HEK293T (cell line): ENCODE measurements around the gene KLC1.

ENCODE experiments used
- CTCF ChIA-PET: fragments of 350-600 bp; formaldehyde crosslinking; extraction: SDS; loops from one replicate; lab custom pipeline; 2021; ENCODE audit warnings: antibody characterized with exemption, inconsistent platforms; lab: Yijun Ruan, JAX
- POLR2A ChIA-PET: fragments of 350-600 bp; formaldehyde crosslinking; extraction: SDS; loops from one replicate; lab custom pipeline; 2020; ENCODE audit warnings: antibody characterized with exemption, inconsistent platforms; lab: Yijun Ruan, JAX
- DNase-seq: peaks from one replicate; pipeline ENCODE4 v3.0.0; 2012; ENCODE audit warnings: mixed read lengths; ENCODE audit errors: extremely low spot score
- ARNT ChIP-seq: fragments of 450-650 bp; IDR thresholded peaks from 2 replicates; pipeline ENCODE4 v1.6.1; 2017; ENCODE audit warnings: mild to moderate bottlenecking
- BHLHE40 ChIP-seq: fragments of 450-650 bp; IDR thresholded peaks from 2 replicates; pipeline ENCODE4 v1.6.1; 2016; ENCODE audit warnings: mild to moderate bottlenecking, moderate library complexity, borderline replicate concordance
- CTBP1 ChIP-seq: fragments of 450-650 bp; IDR thresholded peaks from 2 replicates; pipeline ENCODE4 v1.6.1; 2016; ENCODE audit warnings: borderline replicate concordance
- ELF4 ChIP-seq: fragments of 450-650 bp; IDR thresholded peaks from 2 replicates; pipeline ENCODE4 v1.6.1; 2017; ENCODE audit warnings: antibody characterized with exemption
- FOXA1 ChIP-seq: fragments of 450-650 bp; IDR thresholded peaks from 2 replicates; pipeline ENCODE4 v1.6.1; 2016; ENCODE audit warnings: mild to moderate bottlenecking
- FOXK2 ChIP-seq: fragments of 450-650 bp; IDR thresholded peaks from 2 replicates; pipeline ENCODE4 v1.6.1; 2016; ENCODE audit warnings: mild to moderate bottlenecking
- FOXM1 ChIP-seq: fragments of 450-650 bp; IDR thresholded peaks from 2 replicates; pipeline ENCODE4 v1.6.1; 2017; ENCODE audit warnings: mild to moderate bottlenecking, borderline replicate concordance
- HDGF ChIP-seq: fragments of 450-650 bp; IDR thresholded peaks from 2 replicates; pipeline ENCODE4 v1.6.1; 2017; ENCODE audit warnings: antibody characterized with exemption, borderline replicate concordance
- L3MBTL2 ChIP-seq: fragments of 450-650 bp; conservative IDR thresholded peaks from 2 replicates; pipeline ENCODE4 v1.6.1; 2016; ENCODE audit warnings: mild to moderate bottlenecking
- LEF1 ChIP-seq: fragments of 450-650 bp; IDR thresholded peaks from 2 replicates; pipeline ENCODE4 v1.6.1; 2017; ENCODE audit warnings: mild to moderate bottlenecking, borderline replicate concordance
- NFRKB ChIP-seq: fragments of 450-650 bp; IDR thresholded peaks from 2 replicates; pipeline ENCODE4 v1.6.1; 2016; ENCODE audit warnings: mild to moderate bottlenecking, moderate library complexity
- SP1 ChIP-seq: fragments of 450-650 bp; IDR thresholded peaks from 2 replicates; pipeline ENCODE4 v1.6.1; 2017
- SUZ12 ChIP-seq: fragments of 450-650 bp; IDR thresholded peaks from 2 replicates; pipeline ENCODE4 v1.6.1; 2016; ENCODE audit warnings: mild to moderate bottlenecking
- TARDBP ChIP-seq: fragments of 450-650 bp; IDR thresholded peaks from 2 replicates; pipeline ENCODE4 v1.6.1; 2016
- ZNF384 ChIP-seq: fragments of 450-650 bp; IDR thresholded peaks from 2 replicates; pipeline ENCODE4 v1.6.1; 2016
- TF ChIP-seq, protein P1 (sequence below): fragments of 450-650 bp; IDR thresholded peaks from 2 replicates; pipeline ENCODE4 v1.6.1; 2016

KLC1 gene

DNA sequence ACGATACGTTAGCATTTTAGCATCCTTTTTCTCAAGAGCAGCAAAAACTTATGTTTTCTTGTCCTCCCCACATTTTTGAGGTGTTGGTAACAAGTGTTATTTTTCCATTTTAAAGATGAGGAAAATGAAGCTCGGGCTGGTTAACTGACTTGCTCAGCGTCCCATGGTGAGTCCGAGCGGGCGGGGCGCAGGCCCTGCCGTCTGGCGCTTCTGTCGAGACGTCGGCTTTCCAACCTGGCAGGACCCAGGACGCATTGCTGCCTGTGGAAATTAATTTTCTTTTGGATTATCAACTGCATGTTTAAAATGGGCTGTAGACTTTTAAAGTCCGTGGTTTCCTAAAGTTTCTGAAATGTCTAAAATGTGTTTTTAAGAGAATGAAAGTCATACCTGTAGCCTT is 55.9 kb downstream of the KLC1 start:
- ChIA-PET CTCF (no interaction called here), POLR2A (no interaction called here)
- TF ChIP-seq L3MBTL2 (no peak), ELF4 (no peak), FOXM1 (no peak), ZNF384 (no peak), SUZ12 (no peak), SP1 (no peak), TARDBP (no peak), FOXA1 (no peak), HDGF (no peak)
- TF ChIP-seq, protein P1, sequence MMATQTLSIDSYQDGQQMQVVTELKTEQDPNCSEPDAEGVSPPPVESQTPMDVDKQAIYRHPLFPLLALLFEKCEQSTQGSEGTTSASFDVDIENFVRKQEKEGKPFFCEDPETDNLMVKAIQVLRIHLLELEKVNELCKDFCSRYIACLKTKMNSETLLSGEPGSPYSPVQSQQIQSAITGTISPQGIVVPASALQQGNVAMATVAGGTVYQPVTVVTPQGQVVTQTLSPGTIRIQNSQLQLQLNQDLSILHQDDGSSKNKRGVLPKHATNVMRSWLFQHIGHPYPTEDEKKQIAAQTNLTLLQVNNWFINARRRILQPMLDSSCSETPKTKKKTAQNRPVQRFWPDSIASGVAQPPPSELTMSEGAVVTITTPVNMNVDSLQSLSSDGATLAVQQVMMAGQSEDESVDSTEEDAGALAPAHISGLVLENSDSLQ: no peak
- DNase-seq: no peak

- DNase-seq: no peak
- ChIA-PET POLR2A (no interaction called here), CTCF (no interaction called here)
- TF ChIP-seq NFRKB: no peak
- TF ChIP-seq FOXK2: no peak
- TF ChIP-seq SP1: no peak
- TF ChIP-seq LEF1: no peak
- no peak for TF ChIP-seq HDGF
- no peak for TF ChIP-seq SUZ12
- no peak for TF ChIP-seq ELF4
- TF ChIP-seq L3MBTL2: no peak
- TF ChIP-seq FOXA1: no peak
- TF ChIP-seq TARDBP: no peak
- no peak for TF ChIP-seq CTBP1
- TF ChIP-seq ZNF384: no peak
- TF ChIP-seq ARNT: no peak
- no peak for TF ChIP-seq FOXM1
- TF ChIP-seq, protein P1: no peak
- TF ChIP-seq BHLHE40: no peak
Observed at GRCh38 chr14:103685276-103686211, 56.5 kb downstream of the KLC1 start.

DNA sequence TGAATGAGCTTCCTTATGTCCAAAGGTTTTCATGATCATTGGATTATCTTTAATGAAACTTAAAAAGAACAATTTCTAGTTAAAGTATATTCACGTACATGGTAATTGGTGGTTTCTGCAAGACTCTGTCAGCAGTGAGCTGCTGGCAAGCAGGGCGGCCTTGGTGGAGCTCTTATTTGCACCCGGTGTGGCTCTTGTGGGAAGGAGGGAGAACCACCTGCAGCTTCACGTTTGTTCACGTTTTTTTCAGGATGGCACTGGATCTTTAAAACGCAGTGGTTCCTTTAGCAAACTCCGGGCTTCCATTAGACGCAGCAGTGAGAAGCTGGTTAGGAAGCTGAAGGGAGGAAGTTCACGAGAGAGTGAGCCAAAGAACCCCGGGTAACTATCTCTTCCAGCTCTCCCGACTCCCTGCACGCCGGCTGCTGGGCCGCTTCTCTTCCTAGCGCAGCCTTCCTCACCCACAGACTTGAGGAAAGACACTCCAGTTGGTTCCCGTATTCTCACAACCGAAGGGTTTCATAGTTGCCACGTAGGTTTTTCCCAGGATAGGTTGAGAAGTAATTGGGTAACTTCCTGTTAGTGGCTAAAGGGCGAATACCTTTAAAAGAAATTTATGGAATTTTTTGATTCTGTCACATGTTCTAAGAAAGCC is 57.9 kb downstream of the KLC1 start:
- POLR2A ChIA-PET: no interaction called here
- CTCF ChIA-PET: interaction anchor here (0.9 kb wide), 1 partner anchor 10 kb away, joined by 3 read pairs; no protein-coding TSS in a partner anchor
- TF ChIP-seq ELF4 (no peak), SUZ12 (no peak), BHLHE40 (no peak)
- TF ChIP-seq, protein P1: no peak
- no peak for DNase-seq

GRCh38 chr14:103687712-103688111 is 58.7 kb downstream of the KLC1 start:
- CTCF ChIA-PET: no interaction called here
- POLR2A ChIA-PET: no interaction called here
- DNase-seq: no peak
- TF ChIP-seq FOXA1 (no peak), FOXK2 (no peak), NFRKB (no peak)

DNA sequence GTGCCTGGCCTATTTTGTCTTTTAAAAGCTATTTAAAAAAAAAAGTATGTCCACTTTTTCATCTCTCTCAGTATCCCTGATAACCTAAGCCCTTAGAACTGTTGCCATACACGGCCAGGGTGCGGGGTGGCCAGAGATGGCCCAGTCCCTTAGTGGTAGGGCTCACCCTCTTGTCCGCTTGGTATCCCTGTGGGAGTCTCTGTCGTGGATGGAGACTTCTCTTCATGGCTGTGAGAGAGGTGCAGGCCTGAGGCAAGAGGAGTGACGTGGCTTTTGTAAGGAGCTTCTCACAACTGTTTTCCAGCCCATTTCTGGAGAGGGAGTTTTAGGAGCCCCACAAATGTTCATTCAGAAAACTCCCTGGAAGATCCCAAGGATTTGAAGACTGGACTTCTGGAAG is 59.4 kb downstream of the KLC1 start:
- no peak for DNase-seq
- TF ChIP-seq ZNF384: no peak
- TF ChIP-seq, protein P1: no peak
- TF ChIP-seq TARDBP: no peak
- TF ChIP-seq FOXM1: no peak
- no peak for TF ChIP-seq ELF4
- no peak for TF ChIP-seq BHLHE40
- no peak for TF ChIP-seq SUZ12
- TF ChIP-seq NFRKB: no peak
- no peak for TF ChIP-seq SP1
- no peak for TF ChIP-seq HDGF
- ChIA-PET POLR2A (no interaction called here), CTCF (no interaction called here)
